GM12878 (cell line): ENCODE measurements around the gene SBNO2. TPM values are rescaled to one million over a fixed set of nuclear protein-coding genes. Genes with fewer than 3 reads are reported as not detected.
A peak's percentile ranks its signal among the peaks of the same experiment; 100 is the strongest.
"Not testable (repeated sequence)": the region's sequence is repeated elsewhere in the genome, so short reads cannot be mapped to it uniquely, and the experiment has no call there.

Experiments
- ATAC-seq: fragments of 200-7000 bp; cut with Tn5 transposase; 3 replicates; pipeline ENCODE4 v1.9.1; 2020; ENCODE audit warnings: mild to moderate bottlenecking, moderate library complexity
- BruUV-seq: library from RNA; stranded (reverse); fragments of 400-500 nt; replicated peaks from 2 replicates; lab custom pipeline; 2021; lab: Mats Ljungman, UMichigan
- CTCF ChIA-PET: fragments of 300-600 bp; sonication (Branson Sonifier 250); formaldehyde crosslinking; extraction: SDS; loops from one replicate; lab custom pipeline; 2021; ENCODE audit warnings: inconsistent platforms; lab: Yijun Ruan, JAX
- POLR2A ChIA-PET: fragments of 350-600 bp; formaldehyde crosslinking; extraction: SDS; loops from one replicate; lab custom pipeline; 2021; ENCODE audit warnings: inconsistent platforms; lab: Charles Lee
- RAD21 ChIA-PET: fragments of 300-600 bp; sonication (Branson Sonifier 250); formaldehyde crosslinking; loops from one replicate; lab custom pipeline; 2023; ENCODE audit warnings: antibody characterized with exemption; ENCODE audit not compliant: unreplicated experiment; lab: Charles Lee
- SMC1A ChIA-PET: fragments of 300-600 bp; sonication (Branson Sonifier 250); formaldehyde crosslinking; loops from one replicate; lab custom pipeline; 2023; ENCODE audit not compliant: unreplicated experiment, uncharacterized antibody; lab: Charles Lee
- DNase-seq: peaks from one replicate; pipeline ENCODE4 v3.0.0-alpha.2; 2011; ENCODE audit warnings: low read depth, low spot score
- FAIRE-seq: peaks from 3 replicates; lab custom pipeline; 2011; peaks lifted over from hg19 to GRCh38; lab: Jason Lieb, UNC
- H2AFZ ChIP-seq: 2 replicates; pipeline ENCODE4 v1.6.0; 2011; ENCODE audit warnings: low read depth, low read length, control low read depth; ENCODE audit not compliant: control insufficient read depth
- H3K27ac ChIP-seq: 2 replicates; pipeline ENCODE4 v1.5.1; 2011; ENCODE audit warnings: control low read depth; ENCODE audit not compliant: control insufficient read depth, insufficient read depth
- H3K27me3 ChIP-seq, 2 experiments: replicated peaks in 1 of 2; 2 replicates each; pipeline versions ENCODE4 v1.6.0 to v1.6.1; 2011; ENCODE audit warnings: low read length in 1 of 2; ENCODE audit not compliant: control insufficient read depth in 2 of 2, insufficient read depth in 2 of 2
- H3K36me3 ChIP-seq, 2 experiments: 2 replicates each; pipeline ENCODE4 v1.5.1; 2011; ENCODE audit warnings: low read length in 1 of 2; ENCODE audit not compliant: control insufficient read depth in 2 of 2, insufficient read depth in 2 of 2
- H3K4me1 ChIP-seq: 2 replicates; pipeline ENCODE4 v1.6.1; 2011; ENCODE audit warnings: mild to moderate bottlenecking, low read length, moderate library complexity, mixed read lengths; ENCODE audit not compliant: control insufficient read depth, insufficient read depth
- H3K4me2 ChIP-seq: 2 replicates; pipeline ENCODE4 v1.6.0; 2011; ENCODE audit warnings: control low read depth; ENCODE audit not compliant: control insufficient read depth, insufficient read depth
- H3K4me3 ChIP-seq: fragments of 200-600 bp; sonication (generic); 2 replicates; pipeline ENCODE4 v1.5.1; 2016
- H3K79me2 ChIP-seq: 2 replicates; pipeline ENCODE4 v1.6.0; 2011; ENCODE audit warnings: low read length; ENCODE audit not compliant: control insufficient read depth, insufficient read depth
- H3K9ac ChIP-seq: 2 replicates; pipeline ENCODE4 v1.8.0; 2011; ENCODE audit warnings: low read length, control low read depth, mixed read lengths; ENCODE audit not compliant: control insufficient read depth, insufficient read depth
- H3K9me3 ChIP-seq: replicated peaks from 3 replicates; pipeline ENCODE4 v1.5.1; 2011; ENCODE audit warnings: mild to moderate bottlenecking, low read length; ENCODE audit not compliant: control insufficient read depth, insufficient read depth
- H4K20me1 ChIP-seq: 2 replicates; pipeline ENCODE4 v1.6.0; 2011; ENCODE audit not compliant: control insufficient read depth, insufficient read depth
- BRCA1 ChIP-seq: IDR thresholded peaks from 2 replicates; pipeline ENCODE4 v1.6.1; 2011; ENCODE audit warnings: low read depth, low read length, improper control_type of control experiment
- POLR2A ChIP-seq: IDR thresholded peaks from 2 replicates; pipeline ENCODE4 v1.6.1; 2011; ENCODE audit warnings: low read depth, mild to moderate bottlenecking, low read length
- WGBS: methylation state at CpG from one replicate; pipeline ENCODE4 v1.1.6; 2016; ENCODE audit warnings: low lambda C conversion rate; ENCODE audit not compliant: insufficient replicate concordance, insufficient coverage; ENCODE audit errors: missing lambda C conversion rate; 5-methylcytosine and 5-hydroxymethylcytosine counted together
- in situ Hi-C: fragments of 300-500 bp; cut with MboI; formaldehyde crosslinking; loops from 9 replicates; pipeline ENCODE4 v1.14.3; 2018; ENCODE audit warnings: mixed read lengths
- intact Hi-C: fragments of 100-400 bp; cut with micrococcal nuclease; formaldehyde crosslinking; loops from one replicate; pipeline ENCODE4 v1.14.2; 2022; ENCODE audit not compliant: unreplicated experiment
- polyA plus RNA-seq, 11 experiments: library from polyadenylated mRNA; depleted of rRNA in 4 of 11; unstranded in 6 of 11; stranded (reverse) in 5 of 11; fragments of >200 nt; fragmentation: Nextera tagmentation in 4 of 11; fragmentation: Illumina TruSeq in 1 of 11; extraction: Ambion mirVana in 4 of 11; extraction: Trizol in 1 of 11; gene quantifications; 1 replicate in 1 of 11; 2 replicates in 10 of 11; pipeline versions ENCODE4 v1.2.1 to v1.2.3, GENCODE V29; 2011 to 2016; ENCODE audit warnings: inconsistent platforms in 2 of 11, missing spikeins in 2 of 11, low read depth in 1 of 11
- total RNA-seq, 4 experiments: library from RNA; depleted of rRNA in 3 of 4; stranded (reverse); fragments of >200 nt in 3 of 4; fragmentation: Illumina TruSeq in 1 of 4; extraction: Trizol in 1 of 4; gene quantifications; 2 replicates each; pipeline versions ENCODE4 v1.2.1 to v1.2.3, GENCODE V29; 2013 to 2021

SBNO2 gene
- total and polyA plus RNA-seq, 10 of the 15 experiments (the other 5 are each of a cell fraction or from before 2014, with no cell fraction given): 0.08 to 44.6 (median 5.4) TPM

DNA sequence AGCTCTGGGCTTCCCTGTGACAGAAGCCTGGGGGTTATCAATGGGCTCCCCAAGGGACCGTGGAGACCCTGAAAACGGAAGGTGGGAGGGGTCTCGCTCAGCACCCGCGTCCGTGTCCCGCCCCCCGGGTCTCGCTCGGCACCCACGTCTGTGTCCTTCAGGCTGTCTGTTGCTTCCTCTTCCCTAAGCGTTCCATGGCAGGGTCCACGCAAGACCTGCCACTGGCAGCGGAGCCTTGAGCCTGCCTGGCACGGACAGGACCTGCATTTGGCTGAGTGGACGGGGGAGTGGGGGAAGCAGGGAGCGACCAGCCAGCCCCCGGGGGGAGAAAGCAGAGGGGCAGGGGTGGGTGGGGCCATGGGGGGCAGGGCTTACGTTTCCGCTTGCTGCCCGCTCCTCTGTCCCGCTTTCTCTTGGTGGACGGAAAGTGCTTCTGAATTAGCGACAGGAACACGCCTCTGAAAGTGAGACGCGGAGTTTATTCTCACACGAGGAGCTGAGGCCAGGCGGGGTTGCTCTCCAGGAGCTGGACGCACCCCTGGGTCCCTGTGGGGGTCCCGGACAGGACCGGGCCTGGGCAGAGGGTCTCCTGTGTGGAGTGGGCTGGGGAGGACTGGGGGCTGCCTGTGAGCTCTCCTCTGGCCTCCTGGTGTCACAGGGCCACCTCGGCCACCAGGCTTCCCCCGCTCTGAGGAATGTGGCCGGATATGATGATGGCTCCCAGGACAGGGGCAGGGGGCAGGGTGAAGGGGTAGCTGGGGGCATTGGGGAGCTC, 58.2 kb downstream of the SBNO2 start:
- Histone ChIP-seq H3K36me3 (peaks cover 0 to 26% of the 10 kb centered on the region in 2 experiments; a peak in 3 of 4 replicates), H3K27ac (no peak overlapping the region), H3K9me3 (no peaks in the 10 kb centered on the region), H3K79me2 (no peaks in the 10 kb centered on the region), H4K20me1 (no peaks in the 10 kb centered on the region), H3K4me2 (no peak overlapping the region), H3K4me3 (no peak overlapping the region), H3K27me3 (no peaks in the 10 kb centered on the region), H3K9ac (no peak overlapping the region), H2AFZ (no peak overlapping the region), H3K4me1 (0 out of 2 replicates have a peak, but pooled peaks cover 3% of the 10 kb centered on the region)
- WGBS: 95% methylated on average over 31 of the region's 35 CpGs
- RAD21 ChIA-PET: interaction anchor here (1.2 kb wide), 1 partner anchor 14 kb away, joined by 3 read pairs; no protein-coding TSS in a partner anchor
- DNase-seq (no peak), FAIRE-seq (no peak), ATAC-seq (no peak)
- intact Hi-C loops (no loop called here), in situ Hi-C loops (no loop called here)
- POLR2A ChIA-PET: no interaction called here
- TF ChIP-seq BRCA1: no peak
- TF ChIP-seq POLR2A: 0 out of 2 replicates have a peak, but pooled peaks have one; percentile 31
- BruUV-seq: no TSS peak
- SMC1A ChIA-PET: no interaction called here
- CTCF ChIA-PET: no interaction called here

DNA sequence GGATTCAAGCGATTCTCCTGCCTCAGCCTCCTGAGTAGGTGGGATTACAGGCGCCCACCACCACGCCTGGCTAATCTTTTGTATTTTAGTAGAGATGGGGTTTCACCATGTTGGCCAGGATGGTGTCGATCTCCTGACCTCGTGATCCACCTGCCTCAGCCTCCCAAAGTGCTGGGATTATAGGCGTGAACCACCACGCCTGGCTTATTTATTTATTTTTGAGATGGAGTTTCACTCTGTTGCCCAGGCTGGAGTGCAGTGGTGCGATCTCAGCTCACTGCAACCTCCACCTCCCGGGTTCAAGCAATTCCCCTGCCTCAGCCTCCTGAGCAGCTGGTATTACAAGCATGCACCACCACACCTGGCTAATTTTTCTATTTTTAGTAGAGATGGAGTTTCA, 59.3 kb downstream of the SBNO2 start:
- H3K4me2 ChIP-seq, H3K79me2 ChIP-seq, H3K27me3 ChIP-seq, ATAC-seq, H3K27ac ChIP-seq, FAIRE-seq, H3K9ac ChIP-seq, H2AFZ ChIP-seq, H4K20me1 ChIP-seq, H3K9me3 ChIP-seq, DNase-seq, in situ Hi-C loops, H3K4me1 ChIP-seq, BruUV-seq, H3K4me3 ChIP-seq, POLR2A ChIA-PET, CTCF ChIA-PET: not testable (repeated sequence)
- intact Hi-C loops: loop anchor here (5.0 kb wide), 1 partner anchor 78 kb away; no protein-coding TSS in a partner anchor
- ChIA-PET RAD21 (interaction anchor here (1.2 kb wide), 1 partner anchor 16 kb away, joined by 3 read pairs; no protein-coding TSS in a partner anchor), SMC1A (interaction anchor here (3.1 kb wide), 1 partner anchor 79 kb away, joined by 24 read pairs; no protein-coding TSS in a partner anchor)
- 48% methylated on average over 9 of the region's 9 CpGs for WGBS
- peaks cover 0 to 28% of the 10 kb centered on the region in 2 experiments; a peak in 3 of 4 replicates for H3K36me3 ChIP-seq
